Stimulated activated CD8-positive, alpha-beta memory T cell treated with anti-CD3 and anti-CD28 coated beads, Interleukin-15, amount 100 ng/mL, for 24 hours (primary cell): ENCODE measurements around the gene CEP97.
"Not testable (repeated sequence)": the region's sequence is repeated elsewhere in the genome, so short reads cannot be mapped to it uniquely, and the experiment has no call there.

ENCODE experiments used
- DNase-seq: peaks from one replicate; pipeline ENCODE4 v3.0.0-alpha.2; 2020; ENCODE audit warnings: low read depth

The CEP97 gene

DNA sequence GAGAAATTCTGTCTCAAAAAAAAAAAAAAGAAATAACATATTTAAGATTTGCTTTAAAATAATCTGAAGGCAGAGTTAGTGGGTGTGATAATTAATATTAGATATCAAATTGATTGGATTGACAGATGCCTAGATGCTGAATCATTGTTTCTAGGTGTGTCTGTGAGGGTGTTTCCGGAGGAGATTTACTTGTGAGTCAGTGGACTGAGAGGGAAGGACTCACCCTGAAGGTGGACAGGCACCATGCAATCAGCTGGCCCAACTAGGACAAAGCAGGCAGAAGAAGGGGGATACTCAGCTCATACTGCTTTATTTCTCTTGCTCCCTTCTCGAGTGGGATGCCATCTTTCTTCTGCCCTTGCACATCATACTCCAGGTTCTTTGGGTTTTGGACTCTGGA lies 21.2 kb upstream of the CEP97 start:
- DNase-seq = no peak

DNA sequence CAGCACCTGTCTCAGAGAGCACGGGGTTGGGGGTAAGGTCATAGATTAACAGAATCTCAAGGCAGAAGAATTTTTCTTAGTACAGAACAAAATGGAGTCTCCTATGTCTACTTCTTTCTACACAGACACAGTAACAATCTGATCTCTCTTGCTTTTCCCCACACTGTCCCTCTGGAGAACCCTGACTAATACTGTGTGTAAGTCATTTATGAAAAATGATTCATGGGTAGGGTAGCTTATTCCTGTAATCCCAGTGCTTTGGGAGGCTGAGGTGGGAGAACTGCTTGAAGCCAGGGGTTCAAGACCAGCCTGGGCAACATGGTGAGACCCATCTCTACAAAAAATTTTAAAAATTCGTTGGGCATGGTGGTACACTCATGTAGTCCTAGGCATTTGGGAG lies 19.8 kb upstream of the CEP97 start:
- not testable (repeated sequence) for DNase-seq

DNA sequence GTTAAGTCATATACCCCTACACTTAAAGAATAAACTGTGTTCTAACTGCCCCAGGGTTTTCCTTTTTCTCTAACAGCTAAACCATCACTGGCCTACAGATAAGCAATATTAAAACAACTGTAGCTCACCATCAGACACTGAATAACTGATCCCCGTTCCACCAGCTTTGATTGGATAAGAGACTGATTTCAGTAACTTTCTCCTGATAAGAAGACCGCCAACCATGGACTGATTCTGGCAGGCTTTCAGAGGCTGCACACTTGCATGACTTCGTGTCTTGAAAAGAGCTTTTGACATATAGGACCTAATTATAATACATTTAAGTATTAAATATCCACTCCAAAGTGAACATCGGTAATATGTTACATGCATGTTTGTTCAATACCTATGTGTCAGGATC lies 15.3 kb upstream of the CEP97 start:
- no peak for DNase-seq

- DNase-seq = no peak
Observed at GRCh38 chr3:101718455-101718854, 6.0 kb upstream of the CEP97 start.

DNA sequence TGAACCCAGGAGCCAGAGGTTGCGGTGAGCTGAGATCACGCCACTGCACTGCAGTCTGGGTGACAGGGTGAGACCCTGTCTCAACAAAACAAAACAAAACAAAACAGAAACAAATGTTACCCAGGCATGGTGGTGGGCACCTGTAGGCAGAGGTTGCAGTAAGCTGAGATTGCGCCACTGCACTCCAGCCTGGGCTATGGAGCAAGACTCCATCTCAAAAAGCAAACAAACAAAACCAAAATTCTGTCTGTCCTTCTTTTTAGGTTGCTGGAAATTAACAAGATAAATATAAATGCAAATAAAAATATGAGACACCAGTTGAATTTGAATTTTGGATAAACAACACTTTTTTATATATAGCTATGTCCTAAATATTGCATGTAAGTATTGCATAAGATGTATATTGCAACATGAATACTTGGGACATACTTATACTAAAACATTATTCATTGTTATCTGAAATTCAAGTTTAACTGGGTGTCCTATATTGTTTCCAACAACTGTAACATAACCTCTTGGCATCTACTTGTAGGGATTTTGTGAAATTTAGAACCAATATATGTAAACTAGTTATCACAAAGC lies 4.7 kb upstream of the CEP97 start:
- no peak for DNase-seq

DNA sequence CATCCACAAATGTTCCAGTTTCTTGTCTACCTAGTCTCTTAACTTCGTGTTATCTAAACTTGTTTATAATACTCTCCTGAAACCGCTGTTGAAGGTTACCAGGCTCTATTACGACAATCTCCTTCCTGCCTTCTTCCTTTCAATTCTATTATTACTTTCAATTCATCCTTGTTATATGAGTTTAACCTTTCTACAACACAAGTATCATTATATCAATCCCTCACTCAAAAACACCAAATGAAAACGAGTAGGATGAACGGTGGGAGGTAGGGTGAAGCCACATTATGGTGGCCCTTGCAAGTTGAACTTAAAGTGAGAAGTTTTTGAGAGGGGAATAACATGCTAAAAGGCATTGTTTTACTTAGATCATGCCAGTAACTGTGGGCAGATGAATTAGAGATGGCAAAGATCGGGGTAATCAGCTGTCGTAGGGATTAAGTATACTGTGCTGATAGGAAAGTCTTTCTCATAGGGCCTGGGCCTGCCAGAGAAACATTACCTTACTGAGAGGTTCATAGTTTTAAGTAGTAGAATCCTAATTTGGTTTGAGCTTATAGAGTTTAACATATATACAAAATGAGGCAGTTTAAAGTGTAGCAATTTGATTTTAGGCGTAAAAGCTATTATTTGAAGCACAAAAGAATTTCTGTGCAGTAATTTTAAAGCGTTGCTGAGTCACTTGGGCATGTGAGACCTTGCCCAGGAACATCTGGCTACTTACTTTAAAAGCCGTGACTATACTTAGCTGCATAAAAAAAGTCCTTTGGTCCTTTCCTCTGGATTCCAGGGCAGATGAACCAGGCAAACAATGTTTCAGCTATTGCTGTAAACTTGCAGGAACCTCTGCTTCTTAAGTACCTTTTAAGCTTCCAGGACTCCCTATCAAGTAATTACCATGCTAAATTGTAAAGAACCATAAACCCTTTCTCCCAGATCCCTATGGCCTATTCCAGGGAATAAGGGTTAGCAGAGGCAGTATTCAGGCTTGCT lies 3.3 kb upstream of the CEP97 start:
- no peak for DNase-seq

DNA sequence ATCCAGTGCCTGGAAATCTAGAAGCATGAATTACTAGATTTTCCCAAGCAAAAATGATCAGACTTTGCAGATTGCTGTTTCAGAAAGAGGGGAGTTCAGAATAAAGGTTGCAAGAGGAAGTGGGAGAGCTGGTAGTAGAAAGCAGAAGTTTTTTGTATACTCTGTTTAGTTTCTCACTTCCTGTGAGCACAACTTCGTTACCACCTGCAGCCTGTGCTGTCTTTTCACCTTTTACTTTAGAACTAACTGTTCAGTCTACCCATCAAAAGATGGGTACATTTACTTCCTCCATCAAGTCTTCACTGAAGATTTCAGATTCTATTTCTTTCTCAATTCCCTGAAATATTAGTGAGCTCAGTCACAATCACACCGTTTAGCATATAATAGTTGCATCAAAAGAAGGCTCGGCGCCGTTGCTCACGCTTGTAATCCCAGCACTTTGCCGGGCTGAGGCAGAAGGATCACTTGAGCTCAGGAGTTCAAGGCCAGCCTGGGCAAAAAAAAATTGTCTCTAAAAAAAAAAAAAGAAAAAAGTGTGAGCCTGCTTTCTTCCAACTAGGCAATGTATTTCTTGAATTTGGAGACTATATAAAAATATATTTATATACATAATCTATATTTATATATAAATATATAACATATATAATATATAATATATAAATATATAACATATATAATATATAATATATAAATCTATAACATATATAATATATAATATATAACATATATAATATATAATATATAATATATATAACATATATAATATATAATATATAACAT lies 1.8 kb upstream of the CEP97 start:
- DNase-seq = no peak

DNA sequence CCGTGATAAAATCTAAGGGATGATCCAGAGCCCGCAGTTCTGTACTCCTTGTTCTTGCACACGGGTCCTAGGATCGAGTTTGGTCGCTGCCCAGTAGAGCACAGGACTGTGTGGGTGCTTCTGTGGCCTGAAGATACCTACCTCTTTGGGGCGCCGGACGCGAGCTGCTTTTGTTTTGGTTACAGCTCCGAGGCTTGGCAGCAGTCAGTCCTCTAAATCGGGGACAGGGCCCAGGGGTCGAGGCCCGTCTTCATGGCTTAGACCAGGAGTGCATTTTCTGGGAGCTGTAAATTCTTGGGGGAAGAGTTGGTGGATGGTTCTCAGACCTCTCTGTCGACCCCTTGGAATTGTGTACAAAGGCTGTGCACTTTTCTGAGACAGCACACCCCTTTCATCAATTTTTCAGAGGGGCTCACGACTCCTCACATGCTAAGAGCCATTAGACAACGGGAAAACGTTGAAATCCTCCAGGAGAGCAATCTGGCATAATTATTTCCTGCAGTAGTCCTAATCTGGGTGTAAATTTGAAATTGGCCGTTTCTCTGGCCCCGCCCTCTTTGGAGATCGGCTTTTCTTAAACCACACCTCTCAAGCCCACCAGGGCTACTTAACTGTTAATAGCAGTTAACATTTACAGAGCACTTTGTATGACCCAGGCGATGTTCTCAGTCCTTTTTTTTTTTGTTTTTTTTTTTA lies 928 bp downstream of the CEP97 start:
- peak; percentile 8 for DNase-seq

GRCh38 chr3:101725890-101726275 lies 1.5 kb downstream of the CEP97 start:
- DNase-seq = no peak

- DNase-seq = no peak
Observed at GRCh38 chr3:101729586-101729985, 5.2 kb downstream of the CEP97 start.

DNA sequence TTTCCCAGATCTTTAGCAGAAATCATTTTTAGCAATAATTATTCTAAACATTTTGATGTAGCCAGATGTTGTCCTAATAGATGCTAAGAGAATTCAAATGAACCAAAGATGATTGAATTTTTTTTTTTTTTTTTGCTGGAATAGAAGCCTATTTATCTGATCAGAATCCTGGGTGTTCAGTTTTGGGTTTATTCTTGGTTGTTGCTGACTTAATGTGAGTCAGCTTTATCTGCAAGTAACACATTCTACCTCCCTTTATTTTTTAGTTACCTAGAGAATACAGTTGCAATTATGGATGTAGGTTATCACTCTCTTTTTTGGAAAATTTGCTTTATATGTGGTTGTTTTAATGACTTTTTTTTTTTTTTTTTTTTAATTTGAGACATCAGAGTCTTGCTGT lies 6.4 kb downstream of the CEP97 start:
- no peak for DNase-seq

GRCh38 chr3:101732240-101732641 lies 7.8 kb downstream of the CEP97 start:
- DNase-seq = no peak

DNA sequence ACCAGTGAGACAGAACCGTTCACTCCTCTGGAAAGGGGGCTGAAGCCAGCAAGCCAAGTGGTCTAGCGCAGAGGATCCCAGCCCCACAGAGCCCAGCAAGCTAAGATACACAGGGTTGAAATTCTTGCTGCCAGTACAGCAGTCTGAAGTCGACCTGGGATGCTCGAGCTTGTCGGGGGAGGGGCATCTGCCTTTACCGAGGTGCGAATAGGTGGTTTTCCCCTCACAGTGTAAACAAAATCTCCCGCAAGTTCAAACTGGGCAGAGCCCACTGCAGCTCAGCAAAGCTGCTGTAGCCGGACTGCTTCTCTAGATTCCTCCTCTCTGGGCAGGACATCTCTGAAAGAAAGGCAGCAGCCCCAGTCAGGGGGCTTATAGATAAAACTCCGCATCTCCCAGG lies 11.4 kb downstream of the CEP97 start:
- DNase-seq = no peak

GRCh38 chr3:101741914-101742313 lies 17.5 kb downstream of the CEP97 start:
- not testable (repeated sequence) for DNase-seq

- no peak for DNase-seq
Observed at GRCh38 chr3:101744811-101745210, 20.4 kb downstream of the CEP97 start.

GRCh38 chr3:101745934-101746333 lies 21.5 kb downstream of the CEP97 start:
- DNase-seq = not testable (repeated sequence)

DNA sequence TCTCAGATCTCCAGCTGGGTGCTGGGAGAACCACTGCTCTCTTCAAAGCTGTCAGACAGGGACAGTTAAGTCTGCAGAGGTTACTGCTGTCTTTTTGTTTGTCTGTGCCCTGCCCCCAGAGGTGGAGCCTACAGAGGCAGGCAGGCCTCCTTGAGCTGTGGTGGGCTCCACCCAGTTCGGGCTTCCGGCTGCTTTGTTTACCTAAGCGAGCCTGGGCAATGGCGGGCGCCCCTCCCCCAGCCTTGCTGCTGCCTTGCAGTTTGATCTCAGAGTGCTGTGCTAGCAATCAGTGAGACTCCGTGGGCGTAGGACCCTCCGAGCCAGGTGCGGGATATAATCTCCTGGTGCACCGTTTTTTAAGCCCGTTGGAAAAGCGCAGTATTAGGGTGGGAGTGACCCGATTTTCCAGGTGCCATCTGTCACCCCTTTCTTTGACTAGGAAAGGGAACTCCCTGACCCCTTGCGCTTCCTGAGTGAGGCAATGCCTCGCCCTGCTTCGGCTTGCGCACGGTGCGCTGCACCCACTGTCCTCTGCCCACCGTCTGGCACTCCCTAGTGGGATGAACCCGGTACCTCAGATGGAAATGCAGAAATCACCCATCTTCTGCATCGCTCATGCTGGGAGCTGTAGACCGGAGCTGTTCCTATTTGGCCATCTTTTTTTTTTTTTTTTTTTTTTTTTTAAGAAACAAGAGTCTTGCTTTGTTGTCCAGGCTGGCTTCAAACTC lies 29.1 kb downstream of the CEP97 start:
- not testable (repeated sequence) for DNase-seq

DNA sequence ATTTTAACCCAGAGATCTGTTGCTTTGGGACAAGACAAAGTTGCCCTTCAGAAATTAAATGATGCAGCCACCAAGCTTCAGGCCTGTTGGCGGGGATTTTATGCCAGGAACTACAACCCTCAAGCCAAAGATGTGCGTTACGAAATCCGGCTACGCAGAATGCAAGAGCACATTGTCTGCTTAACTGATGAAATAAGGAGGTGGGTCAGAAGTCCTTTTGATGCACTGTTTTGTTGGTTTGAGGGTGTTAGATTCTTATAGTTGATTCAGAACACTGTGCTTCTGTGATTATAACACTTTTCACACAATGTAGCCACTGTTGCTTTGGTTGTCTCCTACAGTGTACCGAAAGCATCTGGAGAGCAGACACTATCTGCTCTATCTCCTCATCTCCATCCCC lies 33.8 kb downstream of the CEP97 start:
- DNase-seq = no peak

DNA sequence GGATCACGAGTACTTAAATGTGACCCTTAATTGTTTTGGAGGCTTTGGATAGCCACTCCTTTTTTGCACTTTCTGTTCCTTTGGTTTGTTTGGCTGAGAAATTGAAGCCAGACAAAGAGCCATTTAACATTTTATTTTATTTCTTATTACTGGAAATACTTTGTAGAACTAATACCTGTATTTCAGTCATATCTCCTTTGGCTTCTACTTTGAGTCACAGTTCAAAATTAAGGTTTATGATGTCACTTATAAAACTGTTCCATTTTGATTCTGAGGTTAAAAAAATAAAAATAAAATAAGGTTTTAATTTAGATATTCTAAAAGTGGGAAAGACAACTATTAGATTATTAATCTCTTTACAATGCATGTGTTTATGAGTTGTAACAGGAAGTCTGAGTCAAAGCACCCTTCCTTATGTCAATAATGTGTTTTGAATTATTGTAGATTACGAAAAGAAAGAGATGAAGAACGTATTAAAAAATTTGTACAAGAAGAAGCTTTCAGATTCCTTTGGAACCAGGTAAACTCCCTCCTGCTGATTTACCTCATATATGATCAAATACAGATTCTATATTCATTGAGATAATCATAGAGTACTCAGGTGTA lies 37.7 kb downstream of the CEP97 start:
- no peak for DNase-seq

GRCh38 chr3:101777745-101778281 lies 53.4 kb downstream of the CEP97 start:
- DNase-seq = not testable (repeated sequence)
